Measurements from ENCODE around the gene OXCT1. TPM values are rescaled to one million over a fixed set of nuclear protein-coding genes. Genes with fewer than 3 reads are reported as not detected.
A peak's percentile ranks its signal among the peaks of the same experiment; 100 is the strongest.

Gene OXCT1
- total RNA-seq, 6 experiments from 2014 or later = 40.4 to 44.0 (median 40.8) TPM

- Mint-ChIP-seq H3K9me3 (no peaks in the 10 kb centered on the region), H3K4me1 (ENCODE audit: low read depth) (peaks cover 44% of the 10 kb centered on the region), H3K27ac (no peak overlapping the region), H3K27me3 (ENCODE audit: insufficient read depth) (no peaks in the 10 kb centered on the region), H3K36me3 (ENCODE audit: low read depth) (peaks cover 11% of the 10 kb centered on the region), H3K4me3 (no peak overlapping the region)
- no peak for DNase-seq
- no peak for TF ChIP-seq CTCF (IDR thresholded peaks at IDR 0.05)
These were observed 72.6 kb downstream of the OXCT1 start for GRCh38 chr5:41797662-41798061.

- Mint-ChIP-seq H3K36me3 (ENCODE audit: low read depth) (peaks cover 11% of the 10 kb centered on the region), H3K27me3 (ENCODE audit: insufficient read depth) (no peaks in the 10 kb centered on the region), H3K4me3 (no peak overlapping the region), H3K4me1 (ENCODE audit: low read depth) (peaks cover 48% of the 10 kb centered on the region), H3K27ac (peak overlapping the region; percentile 38), H3K9me3 (no peaks in the 10 kb centered on the region)
- no peak for DNase-seq
- no peak for TF ChIP-seq CTCF (IDR thresholded peaks at IDR 0.05)
These were observed 74.2 kb downstream of the OXCT1 start for GRCh38 chr5:41796061-41796460.

- no peaks in the 10 kb centered on the region for H3K27me3 Mint-ChIP-seq (ENCODE audit: insufficient read depth)
- H3K4me3 Mint-ChIP-seq = peak overlapping the region; percentile 55
- TF ChIP-seq CTCF (IDR thresholded peaks at IDR 0.05) = no peak
- H3K9me3 Mint-ChIP-seq = no peaks in the 10 kb centered on the region
- peaks cover 58% of the 10 kb centered on the region for H3K4me1 Mint-ChIP-seq (ENCODE audit: low read depth)
- H3K36me3 Mint-ChIP-seq (ENCODE audit: low read depth) = peaks cover 7% of the 10 kb centered on the region
- DNase-seq = no peak
- H3K27ac Mint-ChIP-seq = peak overlapping the region; percentile 75
These were observed 75.1 kb downstream of the OXCT1 start for GRCh38 chr5:41795125-41795524.

- peak overlapping the region; percentile 75 for H3K27ac Mint-ChIP-seq
- no peaks in the 10 kb centered on the region for H3K9me3 Mint-ChIP-seq
These were observed 75.8 kb downstream of the OXCT1 start for GRCh38 chr5:41794471-41794870.

GRCh38 chr5:41793141-41793770 lies 77.0 kb downstream of the OXCT1 start:
- Mint-ChIP-seq H3K27ac (peak overlapping the region; percentile 53), H3K4me1 (ENCODE audit: low read depth) (peaks cover 77% of the 10 kb centered on the region), H3K4me3 (0 out of 2 replicates have a peak overlapping the region, but pooled peaks have one; percentile 8), H3K27me3 (ENCODE audit: insufficient read depth) (no peaks in the 10 kb centered on the region), H3K36me3 (ENCODE audit: low read depth) (no peaks in the 10 kb centered on the region), H3K9me3 (no peaks in the 10 kb centered on the region)
- DNase-seq = peak; percentile 55
- no peak for TF ChIP-seq CTCF (IDR thresholded peaks at IDR 0.05)

More at GRCh38 chr5:41794471-41794870, 75.8 kb downstream of the OXCT1 start:
- peak; percentile 84 for DNase-seq
- peaks cover 64% of the 10 kb centered on the region for H3K4me1 Mint-ChIP-seq (ENCODE audit: low read depth)
- H3K36me3 Mint-ChIP-seq (ENCODE audit: low read depth) = peaks cover under 1% of the 10 kb centered on the region; the same call in 1 of the 2 replicates
- H3K4me3 Mint-ChIP-seq = peak overlapping the region; percentile 55
- no peak for TF ChIP-seq CTCF (IDR thresholded peaks at IDR 0.05)
- no peaks in the 10 kb centered on the region for H3K27me3 Mint-ChIP-seq (ENCODE audit: insufficient read depth)

All from HFFc6 (cell line).